Measurements from ENCODE around the gene MAN1A2.
A peak's percentile ranks its signal among the peaks of the same experiment; 100 is the strongest.

Gene MAN1A2

DNA sequence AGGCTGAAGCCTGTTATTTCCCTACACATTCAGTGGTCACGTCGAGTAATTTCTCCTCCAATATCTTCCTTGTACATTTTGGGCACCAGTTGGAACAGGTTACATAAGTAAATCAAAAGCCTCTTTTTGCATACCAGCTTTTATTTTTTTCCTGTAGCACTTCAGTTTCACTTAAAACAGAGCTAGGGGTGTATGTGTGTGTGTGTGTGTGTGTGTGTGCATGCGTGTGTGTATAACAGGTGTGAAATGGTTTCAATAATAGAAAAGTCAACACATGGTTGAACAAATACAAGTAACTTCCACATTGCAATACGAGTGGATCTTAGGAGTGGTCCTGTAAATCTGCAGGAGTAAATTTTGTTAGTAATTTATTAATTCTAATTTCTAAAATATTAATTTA, 3.0 kb upstream of the MAN1A2 start:
- Histone ChIP-seq H3K36me3 (ENCODE audit: control insufficient read depth, insufficient read depth, low read length) (no peaks in the 10 kb centered on the region), H3K4me3 (ENCODE audit: low read depth, low read length) (no peak overlapping the region), H3K27me3 (ENCODE audit: control insufficient read depth, insufficient read depth, low read length) (peaks cover 17% of the 10 kb centered on the region), H3K9ac (ENCODE audit: low read depth, low read length) (no peak overlapping the region), H3K9me3 (ENCODE audit: control insufficient read depth, insufficient read depth, low read length) (no peaks in the 10 kb centered on the region), H3K4me1 (ENCODE audit: control insufficient read depth, insufficient read depth, low read length) (peaks cover 4% of the 10 kb centered on the region)

- peak overlapping the region; percentile 73 for H3K9ac ChIP-seq (ENCODE audit: low read depth, low read length)
- H3K36me3 ChIP-seq (ENCODE audit: control insufficient read depth, insufficient read depth, low read length): no peaks in the 10 kb centered on the region
- H3K4me3 ChIP-seq (ENCODE audit: low read depth, low read length): peak overlapping the region; percentile 87
- no peaks in the 10 kb centered on the region for H3K9me3 ChIP-seq (ENCODE audit: control insufficient read depth, insufficient read depth, low read length)
- peaks cover 4% of the 10 kb centered on the region for H3K4me1 ChIP-seq (ENCODE audit: control insufficient read depth, insufficient read depth, low read length)
- peaks cover 17% of the 10 kb centered on the region for H3K27me3 ChIP-seq (ENCODE audit: control insufficient read depth, insufficient read depth, low read length)
These were observed 1.7 kb upstream of the MAN1A2 start for GRCh38 chr1:117365350-117366176.

DNA sequence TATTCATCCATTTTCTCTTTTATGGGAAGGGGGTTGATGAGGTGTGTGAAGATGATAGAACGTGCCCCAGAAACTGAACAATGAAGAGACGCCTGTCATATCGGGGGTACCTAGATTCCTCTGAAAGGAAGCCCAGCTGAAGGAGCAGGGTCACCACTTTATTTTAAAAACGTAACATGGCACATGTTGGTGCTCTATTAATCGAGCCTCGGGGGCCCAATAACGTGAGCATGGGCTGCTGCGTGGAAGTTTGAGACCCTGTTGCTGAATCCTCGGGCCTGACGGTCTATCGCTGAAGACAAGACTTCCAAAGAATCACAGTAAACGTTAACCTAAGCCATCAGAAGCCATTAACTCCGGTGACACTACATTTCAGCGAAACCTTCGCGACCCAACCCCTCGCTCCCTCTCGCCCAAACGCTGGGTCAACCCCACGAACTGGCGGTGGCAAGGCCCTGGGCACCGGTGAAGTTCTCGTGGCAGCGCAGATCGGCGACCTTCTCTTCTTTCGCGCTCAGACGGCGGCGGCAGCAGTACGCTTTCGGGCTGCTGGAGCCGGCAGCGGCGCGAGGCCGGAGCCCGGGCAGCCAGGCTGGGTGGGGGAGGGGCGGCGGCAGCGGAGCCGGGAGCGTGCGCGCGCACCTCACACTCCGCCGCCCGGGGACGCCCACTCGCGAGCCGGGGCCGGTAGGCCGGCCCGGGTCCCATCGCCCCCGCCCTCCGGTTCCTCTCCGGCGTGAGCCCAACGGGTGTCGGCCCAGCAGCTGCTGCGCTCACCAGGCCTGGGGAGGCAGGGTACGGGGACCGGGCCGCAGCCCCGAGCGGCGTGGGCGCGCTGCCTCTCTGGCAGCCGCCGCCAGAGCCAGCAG, 838 bp upstream of the MAN1A2 start:
- Histone ChIP-seq H3K9me3 (ENCODE audit: control insufficient read depth, insufficient read depth, low read length) (no peaks in the 10 kb centered on the region), H3K36me3 (ENCODE audit: control insufficient read depth, insufficient read depth, low read length) (no peaks in the 10 kb centered on the region), H3K4me3 (ENCODE audit: low read depth, low read length) (peak overlapping the region; percentile 87), H3K27me3 (ENCODE audit: control insufficient read depth, insufficient read depth, low read length) (peaks cover 17% of the 10 kb centered on the region), H3K9ac (ENCODE audit: low read depth, low read length) (peak overlapping the region; percentile 73), H3K4me1 (ENCODE audit: control insufficient read depth, insufficient read depth, low read length) (peaks cover 4% of the 10 kb centered on the region)

DNA sequence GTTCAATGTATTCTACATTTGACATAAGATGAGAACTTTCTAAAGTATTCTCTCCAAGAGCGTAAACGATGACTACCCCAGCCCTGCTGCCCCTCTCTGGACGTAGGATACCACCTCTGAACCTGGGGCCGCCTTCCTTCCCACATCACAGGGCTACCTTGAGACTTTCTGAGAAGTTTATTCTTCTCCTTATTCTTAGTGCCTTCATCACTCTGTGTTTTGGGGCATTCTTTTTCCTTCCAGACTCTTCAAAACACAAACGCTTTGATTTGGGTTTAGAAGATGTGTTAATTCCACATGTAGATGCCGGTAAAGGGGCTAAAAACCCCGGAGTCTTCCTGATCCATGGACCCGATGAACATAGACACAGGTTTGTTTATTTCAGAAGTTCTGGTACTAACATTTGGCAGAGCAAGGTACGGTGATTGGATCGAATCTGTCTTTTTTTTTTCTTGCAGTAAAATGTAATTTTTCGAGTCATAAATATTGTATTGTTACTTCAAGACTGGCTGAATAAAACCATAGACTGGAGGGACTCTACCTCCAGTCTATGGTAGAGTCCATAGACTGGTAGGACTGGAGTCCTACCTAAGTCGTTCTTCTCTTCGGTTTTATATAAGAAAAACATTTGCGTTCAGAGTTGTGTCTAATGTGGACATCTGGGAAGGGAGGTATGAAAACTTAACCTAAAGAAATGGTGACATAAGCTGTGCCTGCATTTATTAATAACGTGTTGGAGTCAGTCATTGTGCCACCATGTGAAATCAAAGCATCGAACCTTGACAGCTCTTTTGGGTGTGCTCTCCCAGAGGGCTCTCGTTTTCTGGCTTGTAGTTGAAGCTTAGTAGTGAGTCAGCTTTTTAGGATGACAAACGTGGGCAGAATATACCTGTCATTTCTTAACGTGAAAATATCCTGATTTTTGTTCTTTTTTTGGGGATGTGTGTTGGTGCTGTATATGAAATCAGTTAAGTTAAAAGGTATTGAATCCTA, 1.2 kb downstream of the MAN1A2 start:
- H3K4me3 ChIP-seq (ENCODE audit: low read depth, low read length): peak overlapping the region; percentile 87
- no peaks in the 10 kb centered on the region for H3K9me3 ChIP-seq (ENCODE audit: control insufficient read depth, insufficient read depth, low read length)
- no peaks in the 10 kb centered on the region for H3K36me3 ChIP-seq (ENCODE audit: control insufficient read depth, insufficient read depth, low read length)
- peaks cover 4% of the 10 kb centered on the region for H3K4me1 ChIP-seq (ENCODE audit: control insufficient read depth, insufficient read depth, low read length)
- H3K27me3 ChIP-seq (ENCODE audit: control insufficient read depth, insufficient read depth, low read length): peaks cover 17% of the 10 kb centered on the region
- no peak overlapping the region for H3K9ac ChIP-seq (ENCODE audit: low read depth, low read length)

GRCh38 chr1:117370071-117370470, 2.8 kb downstream of the MAN1A2 start:
- Histone ChIP-seq H3K4me3 (ENCODE audit: low read depth, low read length) (no peak overlapping the region), H3K9ac (ENCODE audit: low read depth, low read length) (no peak overlapping the region)

GRCh38 chr1:117370509-117370908, 3.3 kb downstream of the MAN1A2 start:
- no peak overlapping the region for H3K9ac ChIP-seq (ENCODE audit: low read depth, low read length)
- H3K27me3 ChIP-seq (ENCODE audit: control insufficient read depth, insufficient read depth, low read length): peaks cover 13% of the 10 kb centered on the region
- H3K4me3 ChIP-seq (ENCODE audit: low read depth, low read length): no peak overlapping the region

More at GRCh38 chr1:117370071-117370470, 2.8 kb downstream of the MAN1A2 start:
- H3K36me3 ChIP-seq (ENCODE audit: control insufficient read depth, insufficient read depth, low read length): no peaks in the 10 kb centered on the region
- peaks cover 16% of the 10 kb centered on the region for H3K27me3 ChIP-seq (ENCODE audit: control insufficient read depth, insufficient read depth, low read length)
- no peaks in the 10 kb centered on the region for H3K9me3 ChIP-seq (ENCODE audit: control insufficient read depth, insufficient read depth, low read length)
- H3K4me1 ChIP-seq (ENCODE audit: control insufficient read depth, insufficient read depth, low read length): peaks cover 4% of the 10 kb centered on the region

GRCh38 chr1:117371441-117372151, 4.3 kb downstream of the MAN1A2 start:
- no peaks in the 10 kb centered on the region for H3K4me1 ChIP-seq (ENCODE audit: control insufficient read depth, insufficient read depth, low read length)
- H3K27me3 ChIP-seq (ENCODE audit: control insufficient read depth, insufficient read depth, low read length): peaks cover 8% of the 10 kb centered on the region
- no peak overlapping the region for H3K4me3 ChIP-seq (ENCODE audit: low read depth, low read length)
- H3K36me3 ChIP-seq (ENCODE audit: control insufficient read depth, insufficient read depth, low read length): no peaks in the 10 kb centered on the region
- H3K9me3 ChIP-seq (ENCODE audit: control insufficient read depth, insufficient read depth, low read length): no peaks in the 10 kb centered on the region
- no peak overlapping the region for H3K9ac ChIP-seq (ENCODE audit: low read depth, low read length)

More at GRCh38 chr1:117370509-117370908, 3.3 kb downstream of the MAN1A2 start:
- H3K36me3 ChIP-seq (ENCODE audit: control insufficient read depth, insufficient read depth, low read length): no peaks in the 10 kb centered on the region
- no peaks in the 10 kb centered on the region for H3K9me3 ChIP-seq (ENCODE audit: control insufficient read depth, insufficient read depth, low read length)
- H3K4me1 ChIP-seq (ENCODE audit: control insufficient read depth, insufficient read depth, low read length): peaks cover 4% of the 10 kb centered on the region

DNA sequence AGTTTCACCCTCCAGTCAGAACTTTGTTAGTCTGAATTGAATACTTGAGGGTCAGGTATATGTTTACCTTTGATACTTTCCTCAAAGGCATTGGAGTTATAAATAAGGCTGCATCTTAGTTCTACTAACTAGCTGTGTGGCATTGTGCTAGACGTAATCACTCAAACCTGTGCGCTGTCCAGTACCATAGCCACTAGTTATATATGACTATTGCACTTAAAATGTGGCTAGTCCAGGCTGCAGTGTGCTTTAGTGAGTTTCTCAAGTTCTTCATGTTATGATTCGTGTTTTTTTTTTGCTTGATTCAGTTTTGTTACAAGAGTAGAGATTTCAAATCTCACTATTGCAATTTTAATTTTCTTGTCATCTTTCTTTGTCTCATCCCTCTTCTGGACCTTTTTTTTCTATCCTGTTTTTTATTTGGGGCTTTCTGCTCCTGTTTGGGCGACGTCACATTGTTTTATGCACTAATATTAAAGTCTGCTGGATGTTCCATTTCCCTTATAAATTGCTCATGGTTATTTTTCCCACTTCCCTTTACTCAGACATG, 5.7 kb downstream of the MAN1A2 start:
- Histone ChIP-seq H3K4me3 (ENCODE audit: low read depth, low read length) (no peak overlapping the region), H3K4me1 (ENCODE audit: control insufficient read depth, insufficient read depth, low read length) (no peaks in the 10 kb centered on the region)

GRCh38 chr1:117373932-117374331, 6.7 kb downstream of the MAN1A2 start:
- Histone ChIP-seq H3K4me1 (ENCODE audit: control insufficient read depth, insufficient read depth, low read length) (no peaks in the 10 kb centered on the region), H3K36me3 (ENCODE audit: control insufficient read depth, insufficient read depth, low read length) (no peaks in the 10 kb centered on the region), H3K9me3 (ENCODE audit: control insufficient read depth, insufficient read depth, low read length) (no peaks in the 10 kb centered on the region), H3K9ac (ENCODE audit: low read depth, low read length) (no peak overlapping the region), H3K4me3 (ENCODE audit: low read depth, low read length) (no peak overlapping the region), H3K27me3 (ENCODE audit: control insufficient read depth, insufficient read depth, low read length) (no peaks in the 10 kb centered on the region)

More for the DNA sequence above, 5.7 kb downstream of the MAN1A2 start:
- Histone ChIP-seq H3K36me3 (ENCODE audit: control insufficient read depth, insufficient read depth, low read length) (no peaks in the 10 kb centered on the region), H3K9ac (ENCODE audit: low read depth, low read length) (no peak overlapping the region), H3K27me3 (ENCODE audit: control insufficient read depth, insufficient read depth, low read length) (peaks cover 6% of the 10 kb centered on the region), H3K9me3 (ENCODE audit: control insufficient read depth, insufficient read depth, low read length) (no peaks in the 10 kb centered on the region)

DNA sequence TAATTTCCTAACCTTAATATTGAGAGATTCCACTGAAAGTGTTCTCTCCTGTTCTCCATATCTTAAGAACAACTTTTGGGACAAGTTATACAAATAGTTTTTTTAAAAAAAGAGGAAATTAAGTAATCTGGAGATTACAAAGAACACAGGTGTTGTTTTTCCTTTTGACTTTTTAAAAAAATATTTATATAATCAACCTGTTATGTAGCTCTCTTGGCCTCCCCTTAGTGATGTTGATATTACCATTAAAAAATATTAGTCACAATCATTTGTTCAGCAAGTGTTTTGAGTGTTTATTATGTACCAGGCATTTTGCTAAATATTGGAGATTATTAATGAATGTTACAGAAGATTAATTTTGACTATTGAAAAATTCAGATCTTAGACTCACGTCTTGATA, 8.1 kb downstream of the MAN1A2 start:
- Histone ChIP-seq H3K9me3 (ENCODE audit: control insufficient read depth, insufficient read depth, low read length) (no peaks in the 10 kb centered on the region), H3K27me3 (ENCODE audit: control insufficient read depth, insufficient read depth, low read length) (no peaks in the 10 kb centered on the region), H3K9ac (ENCODE audit: low read depth, low read length) (no peak overlapping the region), H3K4me3 (ENCODE audit: low read depth, low read length) (no peak overlapping the region), H3K36me3 (ENCODE audit: control insufficient read depth, insufficient read depth, low read length) (no peaks in the 10 kb centered on the region), H3K4me1 (ENCODE audit: control insufficient read depth, insufficient read depth, low read length) (no peaks in the 10 kb centered on the region)

Data from iPS-15b (cell line).